ENCODE results near the gene PPP1R12B.
"Not testable (repeated sequence)": the region's sequence is repeated elsewhere in the genome, so short reads cannot be mapped to it uniquely, and the experiment has no call there.

Gene PPP1R12B

GRCh38 chr1:202349206-202349928, 868 bp downstream of the PPP1R12B start:
- Histone ChIP-seq H3K27ac (peak overlapping the region; percentile 92), H3K4me3 (ENCODE audit: low read depth, low read length) (peak overlapping the region; percentile 94), H3K27me3 (replicated peaks) (no peaks in the 10 kb centered on the region), H3K36me3 (replicated peaks) (no peaks in the 10 kb centered on the region)
- TF ChIP-seq CTCF (IDR thresholded peaks at IDR 0.05; ENCODE audit: low read depth, low read length, missing control alignments) = no peak
- peak; percentile 93 for DNase-seq
- in situ Hi-C loops (cut with HindIII; ENCODE audit: low pct_ligation_motif_present, low sequenced_read_pairs) = no loop called here

GRCh38 chr1:202351725-202352124, 3.2 kb downstream of the PPP1R12B start:
- Histone ChIP-seq H3K36me3 (replicated peaks) (no peaks in the 10 kb centered on the region), H3K27ac (no peak overlapping the region), H3K27me3 (replicated peaks) (no peaks in the 10 kb centered on the region), H3K4me3 (ENCODE audit: low read depth, low read length) (no peak overlapping the region)
- DNase-seq = peak; percentile 66
- no peak for TF ChIP-seq CTCF (IDR thresholded peaks at IDR 0.05; ENCODE audit: low read depth, low read length, missing control alignments)
- in situ Hi-C loops (cut with HindIII; ENCODE audit: low pct_ligation_motif_present, low sequenced_read_pairs) = no loop called here

GRCh38 chr1:202352583-202353197, 4.2 kb downstream of the PPP1R12B start:
- in situ Hi-C loops (cut with HindIII; ENCODE audit: low pct_ligation_motif_present, low sequenced_read_pairs); DNase-seq; H3K27me3 ChIP-seq (replicated peaks): not testable (repeated sequence)

GRCh38 chr1:202355944-202356553, 7.5 kb downstream of the PPP1R12B start:
- no peak for TF ChIP-seq CTCF (IDR thresholded peaks at IDR 0.05; ENCODE audit: low read depth, low read length, missing control alignments)
- no peak for DNase-seq
- Histone ChIP-seq H3K27me3 (replicated peaks) (no peaks in the 10 kb centered on the region), H3K4me3 (ENCODE audit: low read depth, low read length) (no peak overlapping the region), H3K36me3 (replicated peaks) (no peaks in the 10 kb centered on the region), H3K27ac (no peak overlapping the region)
- in situ Hi-C loops (cut with HindIII; ENCODE audit: low pct_ligation_motif_present, low sequenced_read_pairs) = no loop called here

More at GRCh38 chr1:202352583-202353197, 4.2 kb downstream of the PPP1R12B start:
- H3K36me3 ChIP-seq (replicated peaks); H3K27ac ChIP-seq; H3K4me3 ChIP-seq (ENCODE audit: low read depth, low read length): not testable (repeated sequence)

GRCh38 chr1:202357506-202357905, 9.0 kb downstream of the PPP1R12B start:
- H3K36me3 ChIP-seq (replicated peaks) = no peaks in the 10 kb centered on the region
- in situ Hi-C loops (cut with HindIII; ENCODE audit: low pct_ligation_motif_present, low sequenced_read_pairs) = no loop called here
- H3K27ac ChIP-seq = no peak overlapping the region
- no peak for TF ChIP-seq CTCF (IDR thresholded peaks at IDR 0.05; ENCODE audit: low read depth, low read length, missing control alignments)
- DNase-seq = no peak
- no peaks in the 10 kb centered on the region for H3K27me3 ChIP-seq (replicated peaks)
- no peak overlapping the region for H3K4me3 ChIP-seq (ENCODE audit: low read depth, low read length)

- H3K4me3 ChIP-seq (ENCODE audit: low read depth, low read length) = no peak overlapping the region
- in situ Hi-C loops (cut with HindIII; ENCODE audit: low pct_ligation_motif_present, low sequenced_read_pairs) = no loop called here
- no peak for TF ChIP-seq CTCF (IDR thresholded peaks at IDR 0.05; ENCODE audit: low read depth, low read length, missing control alignments)
- no peaks in the 10 kb centered on the region for H3K27me3 ChIP-seq (replicated peaks)
- no peaks in the 10 kb centered on the region for H3K36me3 ChIP-seq (replicated peaks)
- no peak for DNase-seq
- no peak overlapping the region for H3K27ac ChIP-seq
Measured at GRCh38 chr1:202361224-202361623, 12.7 kb downstream of the PPP1R12B start.
